HG03060 (cell line): ENCODE results near the gene PITPNM1.
"Not testable (repeated sequence)": the region's sequence is repeated elsewhere in the genome, so short reads cannot be mapped to it uniquely, and the experiment has no call there.

Source experiments
- ATAC-seq: cut with Tn5 transposase; IDR thresholded peaks from one replicate; pipeline ENCODE4 v1.9.1; 2021; ENCODE audit warnings: low read depth, moderate number of reproducible peaks; ENCODE audit not compliant: unreplicated experiment

PITPNM1 gene

DNA sequence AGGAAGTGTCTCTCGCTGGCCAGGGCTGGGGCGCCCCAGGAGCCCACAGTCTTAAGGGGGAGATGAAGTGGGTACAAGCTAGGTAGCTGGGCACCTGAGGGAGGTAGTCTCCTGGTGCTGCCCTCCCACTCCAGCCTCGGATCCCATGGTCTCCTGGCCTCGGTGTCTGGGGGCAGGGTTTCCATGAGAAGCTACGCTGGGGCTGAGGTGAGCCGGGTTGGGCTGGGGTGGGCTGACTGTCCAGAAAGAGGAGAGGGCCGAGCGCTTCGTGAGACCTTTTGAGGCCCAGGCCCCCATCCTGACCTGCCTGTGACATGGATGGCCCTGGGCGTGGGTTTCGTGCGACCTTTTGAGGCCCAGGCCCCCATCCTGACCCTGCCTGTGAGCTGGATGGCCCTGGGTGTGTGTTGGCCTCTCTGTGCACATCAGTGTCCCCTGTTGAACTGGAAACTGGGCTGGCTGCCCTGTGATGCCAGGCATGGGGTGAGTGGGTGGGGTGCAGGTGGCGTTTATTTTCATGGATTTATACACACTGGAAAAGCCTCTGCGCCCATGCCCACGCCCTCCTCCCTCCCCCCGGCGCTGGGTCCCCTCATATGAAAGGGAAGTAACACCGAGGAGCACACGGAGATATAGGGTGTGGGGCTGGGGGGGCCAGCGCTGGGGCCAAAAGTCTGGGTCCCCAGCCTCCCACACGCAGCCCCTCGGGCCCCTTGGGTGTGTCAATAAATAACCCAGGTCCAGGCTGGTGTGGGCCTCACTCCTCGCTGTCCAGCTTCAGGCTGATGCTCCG is 13.7 kb downstream of the PITPNM1 start:
- no peak for ATAC-seq

DNA sequence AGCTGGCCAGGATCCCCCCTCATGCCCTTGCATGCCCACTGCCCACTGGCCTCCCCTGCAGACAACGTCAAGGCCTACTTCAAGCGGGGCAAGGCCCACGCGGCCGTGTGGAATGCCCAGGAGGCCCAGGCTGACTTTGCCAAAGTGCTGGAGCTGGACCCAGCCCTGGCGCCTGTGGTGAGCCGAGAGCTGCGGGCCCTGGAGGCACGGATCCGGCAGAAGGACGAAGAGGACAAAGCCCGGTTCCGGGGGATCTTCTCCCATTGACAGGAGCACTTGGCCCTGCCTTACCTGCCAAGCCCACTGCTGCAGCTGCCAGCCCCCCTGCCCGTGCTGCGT is 14.5 kb downstream of the PITPNM1 start:
- ATAC-seq = no peak

DNA sequence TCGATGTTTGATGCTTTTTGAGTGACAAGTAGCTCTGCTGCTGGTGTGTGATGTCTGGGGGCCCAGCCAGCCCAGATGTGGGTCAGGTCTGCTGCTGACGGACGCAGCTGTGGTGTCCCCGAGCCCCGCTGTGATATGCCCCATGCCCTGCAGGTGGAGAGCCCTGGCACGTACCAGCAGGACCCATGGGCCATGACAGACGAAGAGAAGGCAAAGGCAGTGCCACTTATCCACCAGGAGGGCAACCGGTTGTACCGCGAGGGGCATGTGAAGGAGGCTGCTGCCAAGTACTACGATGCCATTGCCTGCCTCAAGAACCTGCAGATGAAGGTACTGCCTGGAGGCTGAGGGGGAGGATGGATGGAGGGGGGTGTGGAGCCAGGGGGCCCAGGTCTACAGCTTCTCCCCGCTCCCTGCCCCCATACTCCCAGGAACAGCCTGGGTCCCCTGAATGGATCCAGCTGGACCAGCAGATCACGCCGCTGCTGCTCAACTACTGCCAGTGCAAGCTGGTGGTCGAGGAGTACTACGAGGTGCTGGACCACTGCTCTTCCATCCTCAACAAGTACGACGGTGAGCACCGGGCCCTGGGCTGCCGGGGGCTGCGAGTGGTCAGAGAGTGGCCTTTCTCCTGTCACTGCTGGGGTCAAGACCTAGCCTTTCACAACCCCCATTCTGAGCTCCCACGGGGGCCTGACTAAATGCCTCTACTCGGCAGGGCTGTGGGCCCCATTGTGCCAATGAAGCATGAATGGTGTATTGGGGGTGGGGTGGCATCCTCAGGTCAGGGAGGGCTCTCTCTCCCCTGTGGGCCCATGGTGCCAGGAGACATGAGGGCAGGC is 15.1 kb downstream of the PITPNM1 start:
- ATAC-seq = no peak

DNA sequence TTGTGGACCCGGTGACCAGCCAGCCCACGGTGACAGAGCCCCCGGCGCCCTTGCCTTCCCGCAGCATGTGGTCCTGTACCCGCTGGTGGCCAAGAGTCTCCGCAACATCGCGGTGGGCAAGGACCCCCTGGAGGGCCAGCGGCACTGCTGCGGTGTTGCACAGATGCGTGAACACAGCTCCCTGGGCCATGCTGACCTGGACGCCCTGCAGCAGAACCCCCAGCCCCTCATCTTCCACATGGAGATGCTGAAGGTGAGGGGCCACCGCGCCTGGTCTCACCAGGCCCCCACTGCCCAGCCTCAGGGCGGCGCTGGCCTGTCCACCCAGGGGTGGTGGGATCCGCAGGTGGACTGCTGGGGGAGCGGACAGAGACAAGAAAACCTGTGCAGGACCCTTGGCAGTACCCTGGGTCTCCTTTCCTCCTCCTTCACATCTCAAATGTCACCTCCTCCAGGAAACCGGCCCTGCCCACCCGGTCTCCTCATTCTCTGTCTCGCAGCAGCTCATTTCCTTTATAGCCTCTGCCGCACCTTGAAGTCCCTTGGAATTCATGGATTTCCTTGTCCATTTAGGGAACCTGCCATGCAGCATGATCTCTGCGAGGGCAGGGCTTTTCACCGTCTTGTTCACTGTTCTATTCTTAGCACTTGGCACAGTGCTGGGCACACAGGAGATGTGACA is 15.8 kb downstream of the PITPNM1 start:
- ATAC-seq = no peak

DNA sequence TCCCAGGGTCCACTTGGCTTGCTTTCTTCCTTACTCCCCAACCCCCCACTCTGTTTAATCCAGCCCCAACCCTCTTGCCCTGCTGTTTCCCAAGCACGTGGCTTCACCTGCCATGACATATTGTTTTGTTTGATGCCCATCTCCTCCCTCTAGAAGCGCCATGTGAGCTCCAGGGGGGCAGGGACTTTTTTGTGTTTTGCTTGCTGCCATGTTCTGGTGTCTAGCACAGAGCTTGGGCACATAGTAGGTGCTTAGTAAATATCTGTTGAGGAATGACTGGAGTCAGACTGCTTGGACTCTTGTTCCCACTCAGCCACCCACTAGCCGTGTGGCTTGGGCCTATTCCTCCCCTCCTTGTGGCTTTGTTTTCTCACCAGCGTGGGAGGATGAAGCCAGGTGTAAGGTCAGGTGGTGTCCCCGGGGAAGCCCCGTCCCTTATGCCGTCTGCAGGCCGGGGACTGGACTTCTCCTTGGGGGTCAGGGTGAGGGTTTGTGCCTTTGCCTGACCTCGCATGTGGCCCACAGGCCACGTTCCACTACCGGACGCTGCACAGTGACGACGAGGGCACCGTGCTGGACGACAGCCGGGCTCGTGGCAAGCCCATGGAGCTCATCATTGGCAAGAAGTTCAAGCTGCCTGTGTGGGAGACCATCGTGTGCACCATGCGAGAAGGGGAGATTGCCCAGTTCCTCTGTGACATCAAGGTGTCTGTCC is 18.5 kb downstream of the PITPNM1 start:
- ATAC-seq = no peak

DNA sequence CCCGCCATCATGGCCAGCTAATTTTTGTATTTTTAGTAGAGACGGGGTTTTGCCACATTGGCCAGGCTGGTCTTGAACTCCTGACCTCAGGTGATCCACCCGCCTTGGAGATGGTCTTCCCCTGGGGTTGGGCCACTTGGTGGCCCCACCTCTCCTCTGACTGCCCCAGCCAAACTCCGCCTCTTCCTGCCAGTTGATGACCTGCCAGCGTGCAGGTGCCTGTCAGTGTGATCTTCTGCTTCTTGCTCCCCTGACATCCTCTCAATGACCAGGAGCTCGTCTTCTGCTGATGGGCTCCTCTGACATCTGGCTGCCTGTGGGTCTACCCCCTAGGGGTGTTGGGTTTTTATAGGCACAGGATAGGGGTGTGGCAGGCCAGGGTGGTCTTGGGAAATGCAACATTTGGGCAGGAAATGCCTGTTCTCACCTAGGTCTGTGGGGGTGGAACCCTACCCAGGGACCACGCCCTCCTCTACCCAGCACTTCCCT is 19.2 kb downstream of the PITPNM1 start:
- not testable (repeated sequence) for ATAC-seq

DNA sequence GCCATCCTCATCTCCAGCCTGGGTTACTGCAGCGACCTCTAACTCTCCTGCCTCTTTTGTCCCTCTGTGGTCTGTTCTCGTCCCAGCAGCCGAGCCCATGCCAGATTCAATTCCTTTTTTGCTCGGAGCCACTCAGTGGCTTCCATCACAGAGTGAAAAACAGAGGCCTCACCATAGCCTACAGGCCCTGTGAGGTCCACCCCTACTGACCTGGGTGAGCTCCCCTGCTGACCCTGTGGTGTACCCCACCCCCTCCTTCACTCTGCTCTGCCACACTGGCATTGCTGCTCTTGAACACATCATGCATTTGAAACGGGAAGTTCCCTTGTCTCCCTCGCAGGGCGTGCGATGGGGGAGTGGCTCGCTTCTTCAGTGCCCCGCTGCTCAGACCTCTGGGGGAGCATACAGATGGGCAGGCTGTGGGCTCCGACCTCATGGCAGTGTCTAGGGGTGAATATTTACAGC is 20.3 kb downstream of the PITPNM1 start:
- no peak for ATAC-seq

DNA sequence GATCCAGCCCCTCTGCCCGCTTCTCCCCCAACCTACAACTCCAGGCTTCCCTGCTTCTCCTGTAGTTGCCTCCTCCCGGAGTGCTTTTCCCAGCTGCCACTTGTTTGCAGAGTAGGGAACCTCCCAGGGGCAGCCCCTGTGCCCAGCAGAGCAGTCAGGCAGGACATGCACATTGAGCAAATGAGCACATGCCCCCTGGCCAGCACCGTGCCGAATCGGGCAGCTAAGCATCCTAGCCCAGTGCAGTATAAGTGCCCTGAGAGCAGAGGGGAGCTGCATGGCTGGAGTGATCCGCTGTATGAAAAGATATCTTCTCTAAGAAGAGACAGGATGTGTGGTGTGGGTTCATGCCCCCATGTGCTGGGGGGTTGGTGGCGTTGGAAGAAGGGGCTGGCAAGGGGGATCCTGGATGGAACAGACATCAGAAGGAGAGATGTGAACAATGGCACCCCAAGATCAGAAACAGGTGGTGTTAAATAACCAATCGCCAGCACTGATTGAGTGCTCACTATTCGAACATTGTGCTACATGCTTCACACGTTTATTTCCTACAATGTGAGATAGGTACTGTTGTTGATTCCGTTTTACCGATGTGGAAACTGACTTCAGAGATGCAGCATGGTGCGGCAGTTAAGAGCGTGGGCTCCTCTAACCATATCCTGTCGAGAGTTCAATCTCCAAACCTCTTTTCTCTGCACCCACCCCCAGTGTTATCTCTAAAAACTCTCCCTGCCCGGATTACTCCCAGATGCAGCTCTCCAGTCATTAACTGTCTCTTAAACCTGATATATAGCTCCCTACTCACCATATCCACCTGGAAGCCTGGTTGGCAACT is 21.1 kb downstream of the PITPNM1 start:
- no peak for ATAC-seq

DNA sequence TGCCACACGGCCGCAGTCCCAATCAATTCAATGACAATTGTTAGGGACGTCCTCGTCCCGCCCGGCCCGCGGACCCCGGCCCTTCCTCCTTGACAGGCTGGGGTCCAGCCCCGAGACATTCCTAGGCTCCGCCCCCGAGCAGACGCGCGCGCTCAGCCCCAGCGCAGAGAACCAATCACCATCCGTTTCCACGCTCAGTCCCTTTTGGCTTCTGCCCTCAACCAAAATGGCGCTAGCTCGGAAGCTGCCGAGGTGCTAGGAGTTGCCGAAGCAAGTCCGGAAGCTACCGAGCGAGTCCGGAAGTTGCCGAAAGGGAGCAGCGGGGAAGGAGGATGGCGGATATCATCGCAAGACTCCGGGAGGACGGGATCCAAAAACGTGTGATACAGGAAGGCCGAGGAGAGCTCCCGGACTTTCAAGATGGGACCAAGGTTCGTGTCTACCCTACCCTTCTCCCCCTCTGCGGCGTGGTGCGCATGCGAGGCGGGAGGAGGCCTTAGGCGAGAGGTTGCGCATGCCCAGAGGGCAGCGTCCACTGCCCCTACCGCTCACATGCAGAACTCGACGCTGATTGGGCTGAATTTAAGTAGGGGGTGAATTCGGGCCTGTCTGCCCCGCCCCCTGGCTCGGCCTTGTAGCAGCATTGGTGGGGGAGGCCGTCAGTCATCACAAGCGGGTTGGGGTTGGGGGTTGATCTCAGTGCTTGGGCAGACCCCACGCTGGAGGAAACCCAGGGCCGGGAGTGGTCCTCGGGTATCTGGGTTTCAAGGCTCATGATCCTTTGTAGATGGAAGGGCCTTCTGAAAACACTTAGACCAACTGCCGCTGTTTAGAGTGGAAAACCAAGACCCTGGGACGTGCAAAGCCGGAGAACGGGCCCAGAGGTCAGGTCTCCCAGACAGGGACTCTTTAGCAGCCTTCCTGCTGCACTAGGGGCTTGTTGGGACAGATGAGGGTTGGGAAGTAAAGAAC is 22.1 kb downstream of the PITPNM1 start, which contains the start of gene AIP:
TSS of gene AIP (plus strand) at position 200 of the 972 bp plus-strand sequence. CDS start at position 333, 133 bp downstream.
- ATAC-seq = peak; percentile 52

DNA sequence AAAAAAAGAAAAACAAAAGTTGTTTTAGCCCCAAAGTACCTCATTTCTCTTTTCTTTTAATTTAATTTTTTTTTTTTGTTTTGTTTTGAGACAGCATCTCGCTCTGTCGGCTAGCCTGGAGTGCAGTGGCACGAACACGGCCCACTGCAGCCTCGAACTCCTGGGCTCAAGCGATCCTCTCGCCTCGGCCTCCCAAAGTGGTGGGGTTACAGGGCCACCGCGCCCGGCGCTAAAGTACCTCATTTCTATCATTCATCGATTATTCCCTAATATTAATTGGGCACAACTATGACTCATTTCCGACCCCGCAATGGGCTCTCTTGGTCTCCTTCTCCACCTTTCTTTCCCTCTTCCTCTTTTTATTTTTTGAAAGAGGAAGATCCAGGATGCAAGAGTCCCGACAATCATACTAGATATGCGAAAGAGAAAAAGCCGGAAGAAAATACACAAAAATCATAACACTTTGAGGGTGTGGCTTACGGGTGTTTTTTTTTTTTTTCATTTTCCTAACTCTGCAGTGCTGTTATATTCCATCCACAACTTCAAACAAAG is 22.8 kb downstream of the PITPNM1 start:
- no peak for ATAC-seq

DNA sequence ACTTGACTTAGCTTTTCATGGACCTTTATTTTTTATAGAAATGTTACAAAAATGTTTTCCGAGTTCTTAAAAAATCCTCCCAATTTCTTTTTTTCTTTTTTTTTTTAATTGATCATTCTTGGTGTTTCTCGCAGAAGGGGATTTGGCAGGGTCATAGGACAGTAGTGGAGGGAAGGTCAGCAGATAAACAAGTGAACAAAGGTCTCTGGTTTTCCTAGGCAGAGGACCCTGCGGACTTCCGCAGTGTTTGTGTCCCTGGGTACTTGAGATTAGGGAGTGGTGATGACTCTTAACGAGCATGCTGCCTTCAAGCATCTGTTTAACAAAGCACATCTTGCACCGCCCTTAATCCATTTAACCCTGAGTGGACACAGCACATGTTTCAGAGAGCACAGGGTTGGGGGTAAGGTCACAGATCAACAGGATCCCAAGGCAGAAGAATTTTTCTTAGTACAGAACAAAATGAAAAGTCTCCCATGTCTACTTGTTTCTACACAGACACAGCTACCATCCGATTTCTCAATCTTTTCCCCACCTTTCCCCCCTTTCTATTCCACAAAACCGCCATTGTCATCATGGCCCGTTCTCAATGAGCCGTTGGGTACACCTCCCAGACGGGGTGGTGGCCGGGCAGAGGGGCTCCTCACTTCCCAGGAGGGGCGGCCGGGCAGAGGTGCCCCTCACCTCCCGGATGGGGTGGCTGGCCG is 27.7 kb downstream of the PITPNM1 start:
- not testable (repeated sequence) for ATAC-seq

DNA sequence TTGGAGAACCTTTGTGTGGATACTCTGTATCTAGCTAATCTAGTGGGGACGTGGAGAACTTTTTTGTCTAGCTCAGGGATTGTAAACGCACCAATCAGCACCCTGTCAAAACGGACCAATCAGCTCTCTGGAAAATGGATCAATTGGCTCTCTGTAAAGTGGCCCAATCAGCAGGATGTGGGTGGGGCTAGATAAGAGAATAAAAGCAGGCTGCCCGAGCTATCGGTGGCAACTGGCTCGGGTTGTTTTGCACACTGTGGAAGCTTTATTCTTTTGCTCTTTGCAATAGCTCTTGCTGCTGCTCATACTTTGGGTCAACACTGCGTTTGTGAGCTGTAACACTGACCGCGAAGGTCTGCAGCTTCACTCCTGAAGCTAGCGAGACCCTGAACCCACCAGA is 28.5 kb downstream of the PITPNM1 start:
- ATAC-seq = not testable (repeated sequence)

DNA sequence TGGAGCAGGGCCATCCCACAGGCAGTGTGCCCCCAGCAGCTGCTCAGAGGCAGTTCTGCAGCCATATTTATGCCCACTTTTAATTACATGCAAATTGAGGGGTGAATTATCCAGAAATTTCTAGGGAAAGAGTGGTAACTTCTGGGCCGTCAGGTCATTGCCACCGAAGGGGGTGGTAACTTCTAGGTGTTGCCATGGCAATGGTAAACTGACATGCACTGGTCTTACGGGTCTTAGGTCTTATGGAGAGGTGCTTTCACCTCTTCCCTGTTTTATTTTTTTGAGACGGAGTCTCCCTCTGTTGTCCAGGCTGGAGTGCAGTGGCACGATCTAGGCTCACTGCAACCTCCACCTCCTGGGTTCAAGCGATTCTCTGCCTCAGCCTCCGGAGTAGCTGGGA is 32.3 kb downstream of the PITPNM1 start:
- no peak for ATAC-seq

DNA sequence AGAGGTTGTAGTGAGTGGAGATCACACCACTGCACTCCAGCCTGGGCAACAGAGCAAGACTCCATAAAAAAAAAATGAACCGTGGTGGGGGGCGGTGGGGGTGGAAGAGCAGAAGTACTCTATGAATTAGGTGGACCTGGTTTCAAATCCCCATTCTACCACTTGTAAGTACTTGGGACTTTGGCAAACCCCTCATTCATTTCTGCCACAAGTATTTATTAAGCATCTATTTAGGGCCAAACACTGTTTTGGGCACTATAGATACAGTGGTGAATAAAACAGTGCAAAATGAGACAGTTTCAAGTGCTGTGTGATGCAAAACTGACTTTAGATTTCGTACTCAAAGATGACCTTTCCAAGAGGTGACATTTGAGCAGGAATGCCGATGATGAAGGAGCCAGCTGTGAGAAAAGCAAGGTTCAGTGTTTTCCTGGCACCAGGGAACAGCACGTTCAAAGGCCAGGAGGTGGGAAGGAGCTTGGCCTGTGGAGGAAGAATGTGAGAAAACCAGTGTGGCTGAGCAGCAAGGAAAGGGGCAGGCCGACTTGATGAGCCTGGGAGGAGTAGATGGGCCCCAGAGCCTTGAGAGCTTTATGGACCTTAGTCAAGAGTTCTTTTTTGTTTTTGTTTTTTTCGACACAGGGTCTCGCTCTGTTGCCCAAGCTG is 34.7 kb downstream of the PITPNM1 start:
- no peak for ATAC-seq

DNA sequence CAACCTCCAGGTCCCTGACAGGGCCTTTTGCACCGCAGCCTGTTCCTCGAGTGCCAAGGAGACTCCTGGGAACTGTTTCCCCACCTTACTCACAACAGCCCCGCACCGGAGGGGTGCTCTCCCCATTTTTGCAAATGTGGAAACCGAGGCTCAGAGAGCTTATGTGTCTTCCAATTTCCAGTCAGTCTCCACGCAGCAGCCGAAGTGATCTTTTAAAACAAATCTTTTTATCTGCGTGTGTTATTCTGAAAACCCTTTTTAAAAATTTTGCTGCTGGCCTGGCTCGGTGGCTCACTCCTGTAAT is 35.7 kb downstream of the PITPNM1 start:
- no peak for ATAC-seq

DNA sequence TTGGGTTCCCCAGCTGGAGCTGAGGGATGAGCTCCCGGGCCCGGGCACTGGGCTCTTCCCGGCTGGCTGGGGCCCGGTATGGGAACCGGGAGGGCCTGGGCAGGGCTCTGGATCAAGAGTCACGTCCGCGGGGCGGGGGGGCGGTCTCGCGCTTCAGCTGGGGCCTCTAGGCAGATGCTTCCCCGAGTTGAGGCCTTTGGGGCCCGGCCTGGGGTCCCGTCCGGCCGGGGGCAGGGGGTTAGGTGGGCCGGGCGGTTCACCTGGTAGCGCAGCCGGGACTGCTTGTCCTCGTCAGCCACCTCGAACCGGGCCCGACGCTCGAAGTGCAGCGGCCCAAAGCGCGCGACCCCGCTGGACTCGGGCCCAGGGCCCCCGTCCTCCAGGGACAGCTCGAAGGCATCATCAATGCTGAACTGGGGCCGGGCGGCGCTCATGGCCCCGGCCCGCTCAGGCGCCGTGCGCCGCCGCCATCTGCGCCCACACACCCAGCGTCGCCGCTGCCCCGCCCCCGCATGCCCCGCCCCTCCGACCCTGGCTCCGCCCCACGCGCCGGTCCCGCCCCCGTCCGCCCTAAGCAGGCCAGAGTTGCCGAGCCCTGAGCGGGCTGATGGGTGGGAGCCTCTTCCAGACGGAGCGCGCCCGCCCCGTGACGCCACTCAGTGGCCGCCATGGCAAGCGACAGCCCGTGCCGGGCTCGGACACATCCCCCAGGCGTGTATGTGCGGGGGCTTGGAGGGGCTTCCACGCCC is 36.2 kb downstream of the PITPNM1 start, which contains the start of gene TMEM134:
TSS of gene TMEM134 (minus strand) at position 493 of the 749 bp plus-strand sequence. CDS start at position 434, 59 bp downstream.
- peak; percentile 28 for ATAC-seq
